Measurements from ENCODE around the gene TMCO4. TPM values are rescaled to one million over a fixed set of nuclear protein-coding genes. Genes with fewer than 3 reads are reported as not detected.

Gene TMCO4
- total RNA-seq, 4 donors from 2014 or later, result 22.5 to 26.2 (median 23.8) TPM

GRCh38 chr1:19811206-19811851 is 11.6 kb upstream of the TMCO4 start:
- TF ChIP-seq CTCF (IDR thresholded peaks at IDR 0.05; ENCODE audit: low read depth), result no peak

- TF ChIP-seq CTCF (IDR thresholded peaks at IDR 0.05; ENCODE audit: low read depth), result no peak
These were observed 9.5 kb upstream of the TMCO4 start for GRCh38 chr1:19809044-19809750.

- TF ChIP-seq CTCF (IDR thresholded peaks at IDR 0.05; ENCODE audit: low read depth), result no peak
These were observed 8.6 kb upstream of the TMCO4 start for GRCh38 chr1:19808351-19808750.

GRCh38 chr1:19804831-19805251 is 5.1 kb upstream of the TMCO4 start:
- no peak for TF ChIP-seq CTCF (IDR thresholded peaks at IDR 0.05; ENCODE audit: low read depth)

- no peak for TF ChIP-seq CTCF (IDR thresholded peaks at IDR 0.05; ENCODE audit: low read depth)
These were observed 2.6 kb upstream of the TMCO4 start for GRCh38 chr1:19802269-19802668.

- TF ChIP-seq CTCF (IDR thresholded peaks at IDR 0.05; ENCODE audit: low read depth), result no peak
These were observed 524 bp upstream of the TMCO4 start for GRCh38 chr1:19800076-19800804.

All from subcutaneous adipose tissue (tissue), 4 donors.